ENCODE data around the gene PGF. TPM values are rescaled to one million over a fixed set of nuclear protein-coding genes. Genes with fewer than 3 reads are reported as not detected.
"Not testable (repeated sequence)": the region's sequence is repeated elsewhere in the genome, so short reads cannot be mapped to it uniquely, and the experiment has no call there.

PGF gene
- total RNA-seq, 6 donors from 2014 or later = 0.89 to 21.3 (median 5.0) TPM

- ATAC-seq (ENCODE audit: low FRiP score in 2 of 2) (peak in 1 of 2 donors; percentile 73), DNase-seq (no peak)
- Histone ChIP-seq H3K27me3 (no peaks in the 10 kb centered on the region), H3K4me1 (peaks cover 6 to 26% (median 10%) of the 10 kb centered on the region in 4 donors), H3K27ac (peak overlapping the region in 1 of 4 donors; percentile 11), H3K9me3 (no peaks in the 10 kb centered on the region), H3K4me3 (no peak overlapping the region), H3K36me3 (no peaks in the 10 kb centered on the region)
- WGBS, 2 donors = 21 to 28% methylated on average over 6 of the region's 6 CpGs
- TF ChIP-seq POLR2A (IDR thresholded peaks at IDR 0.05) (no peak), EP300 (IDR thresholded peaks at IDR 0.05) (no peak), POLR2AphosphoS5 (IDR thresholded peaks at IDR 0.05) (peak in 1 of 2 donors; percentile 24), CTCF (IDR thresholded peaks at IDR 0.05) (no peak)
Observed at GRCh38 chr14:74932401-74932901, 22.9 kb downstream of the PGF start.

- DNase-seq; H3K4me3 ChIP-seq; H3K9me3 ChIP-seq; H3K27ac ChIP-seq; H3K36me3 ChIP-seq; ATAC-seq (ENCODE audit: low FRiP score in 2 of 2); H3K27me3 ChIP-seq: not testable (repeated sequence)
- H3K4me1 ChIP-seq = peaks cover 6 to 26% (median 10%) of the 10 kb centered on the region in 4 donors
- WGBS, 2 donors = 72 to 81% methylated on average over 9 of the region's 9 CpGs
Observed at GRCh38 chr14:74931744-74932143, 23.7 kb downstream of the PGF start.

- 52 to 74% methylated on average over 6 of the region's 6 CpGs for WGBS, 2 donors
- no peak overlapping the region for H3K27ac ChIP-seq
- no peaks in the 10 kb centered on the region for H3K36me3 ChIP-seq
- no peaks in the 10 kb centered on the region for H3K27me3 ChIP-seq
- peaks cover 2 to 16% (median 5%) of the 10 kb centered on the region in 4 donors for H3K4me1 ChIP-seq
- no peak overlapping the region for H3K4me3 ChIP-seq
- H3K9me3 ChIP-seq = no peaks in the 10 kb centered on the region
- ATAC-seq (ENCODE audit: low FRiP score in 2 of 2) = no peak
- no peak for DNase-seq
- TF ChIP-seq POLR2AphosphoS5 (IDR thresholded peaks at IDR 0.05) (no peak), POLR2A (IDR thresholded peaks at IDR 0.05) (no peak), EP300 (IDR thresholded peaks at IDR 0.05) (no peak), CTCF (IDR thresholded peaks at IDR 0.05) (no peak)
Observed at GRCh38 chr14:74929242-74929641, 26.2 kb downstream of the PGF start.

GRCh38 chr14:74927225-74927624 is 28.2 kb downstream of the PGF start:
- Histone ChIP-seq H3K9me3 (no peaks in the 10 kb centered on the region), H3K4me3 (no peak overlapping the region), H3K27me3 (no peaks in the 10 kb centered on the region)

GRCh38 chr14:74924061-74924460 is 31.3 kb downstream of the PGF start:
- H3K4me3 ChIP-seq = no peak overlapping the region
- ATAC-seq (ENCODE audit: low FRiP score in 2 of 2) = no peak
- no peaks in the 10 kb centered on the region for H3K36me3 ChIP-seq
- TF ChIP-seq POLR2A (IDR thresholded peaks at IDR 0.05) (no peak), CTCF (IDR thresholded peaks at IDR 0.05) (no peak), POLR2AphosphoS5 (IDR thresholded peaks at IDR 0.05) (no peak), EP300 (IDR thresholded peaks at IDR 0.05) (no peak)
- no peaks in the 10 kb centered on the region for H3K9me3 ChIP-seq
- H3K27me3 ChIP-seq = no peaks in the 10 kb centered on the region
- peaks cover 6 to 15% (median 10%) of the 10 kb centered on the region in 4 donors for H3K4me1 ChIP-seq
- WGBS, 2 donors = 84 to 89% methylated on average over 11 of the region's 11 CpGs
- no peak for DNase-seq
- no peak overlapping the region for H3K27ac ChIP-seq

More at GRCh38 chr14:74927225-74927624, 28.2 kb downstream of the PGF start:
- WGBS, 2 donors = 74% methylated on average over 6 of the region's 6 CpGs
- DNase-seq = no peak
- TF ChIP-seq POLR2AphosphoS5 (IDR thresholded peaks at IDR 0.05) (no peak), POLR2A (IDR thresholded peaks at IDR 0.05) (no peak), CTCF (IDR thresholded peaks at IDR 0.05) (no peak), EP300 (IDR thresholded peaks at IDR 0.05) (no peak)
- Histone ChIP-seq H3K4me1 (peaks cover 6 to 16% (median 10%) of the 10 kb centered on the region in 4 donors), H3K36me3 (no peaks in the 10 kb centered on the region), H3K27ac (no peak overlapping the region)
- ATAC-seq (ENCODE audit: low FRiP score in 2 of 2) = no peak

All from upper lobe of left lung (tissue), 6 donors.